ENCODE measurements around the gene C11orf21.

The C11orf21 gene

GRCh38 chr11:2269601-2270321 is 32.0 kb downstream of the C11orf21 start:
- TF ChIP-seq GATA3 (IDR thresholded peaks at IDR 0.05; ENCODE audit: low read depth, low read length), result no peak

GRCh38 chr11:2268729-2269600 is 32.8 kb downstream of the C11orf21 start:
- TF ChIP-seq GATA3 (IDR thresholded peaks at IDR 0.05; ENCODE audit: low read depth, low read length) (no peak), GATA2 (IDR thresholded peaks at IDR 0.05; ENCODE audit: low read depth, low read length) (no peak)

- TF ChIP-seq GATA2 (IDR thresholded peaks at IDR 0.05; ENCODE audit: low read depth, low read length), result no peak
These were observed 33.6 kb downstream of the C11orf21 start for GRCh38 chr11:2267851-2268728.

DNA sequence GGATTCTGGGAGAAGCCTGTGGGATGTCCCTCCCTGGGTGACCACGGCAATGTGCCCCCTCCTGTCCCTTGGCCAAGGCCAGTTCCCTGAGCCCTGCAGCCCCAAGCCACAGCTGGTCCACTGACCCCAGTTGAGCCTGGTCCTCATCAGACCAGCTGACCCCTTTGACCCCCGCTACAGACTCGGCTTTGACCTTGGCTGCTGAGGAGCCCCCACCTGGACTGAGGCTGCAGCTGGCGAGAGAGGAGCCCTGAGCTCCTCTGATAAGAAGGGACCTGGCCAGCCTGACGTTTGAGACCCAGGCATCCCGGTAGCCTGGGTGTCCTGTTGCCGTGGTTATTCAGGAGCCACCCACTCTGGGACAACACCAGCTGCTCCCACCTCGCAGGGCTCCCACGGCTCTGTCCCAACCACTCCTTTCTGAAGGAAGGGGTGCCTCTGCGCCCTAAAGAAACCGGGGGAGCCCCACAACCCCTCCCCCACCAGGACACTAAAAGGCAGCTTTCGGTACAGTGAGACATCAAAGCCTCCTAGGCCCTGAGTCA is 34.3 kb downstream of the C11orf21 start:
- TF ChIP-seq GATA2 (IDR thresholded peaks at IDR 0.05; ENCODE audit: low read depth, low read length) (no peak), GATA3 (IDR thresholded peaks at IDR 0.05; ENCODE audit: low read depth, low read length) (no peak)

DNA sequence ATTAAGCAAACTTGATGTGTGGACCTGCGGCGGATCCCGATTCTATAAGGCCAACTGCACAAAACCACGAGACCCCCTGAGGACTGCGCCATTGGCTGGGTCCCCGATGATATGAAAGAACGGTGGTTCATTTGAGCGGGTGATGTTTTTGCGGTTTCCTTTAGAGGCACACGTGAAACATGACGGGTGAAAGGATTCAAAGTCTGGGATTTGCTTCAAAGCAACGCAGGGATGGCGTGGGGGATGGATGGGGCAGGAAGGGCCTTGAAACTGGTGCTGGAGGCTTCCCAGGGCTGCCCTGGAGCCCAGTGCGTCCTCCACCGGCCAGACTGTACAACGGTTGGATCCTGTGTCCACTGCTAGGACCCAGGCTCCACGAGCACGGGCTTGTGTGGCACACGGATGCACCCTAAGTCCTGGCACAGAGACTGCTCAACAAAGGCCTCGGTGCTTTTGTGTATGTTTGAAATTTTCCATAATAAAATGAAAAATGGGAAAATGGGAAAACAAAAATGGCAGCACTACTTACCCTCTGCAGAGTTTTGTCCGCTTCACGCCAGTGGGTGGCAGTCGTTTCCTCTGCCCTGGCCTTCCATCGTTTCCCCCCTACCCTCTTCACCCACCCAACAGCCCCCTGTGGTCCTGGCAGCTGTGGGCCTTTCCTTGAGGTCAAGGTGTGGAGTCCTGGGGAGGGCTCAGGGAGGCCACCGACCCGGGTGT is 35.0 kb downstream of the C11orf21 start:
- no peak for TF ChIP-seq GATA2 (IDR thresholded peaks at IDR 0.05; ENCODE audit: low read depth, low read length)
- TF ChIP-seq GATA3 (IDR thresholded peaks at IDR 0.05; ENCODE audit: low read depth, low read length), result no peak

GRCh38 chr11:2265854-2266585 is 35.7 kb downstream of the C11orf21 start:
- TF ChIP-seq GATA2 (IDR thresholded peaks at IDR 0.05; ENCODE audit: low read depth, low read length) (no peak), GATA3 (IDR thresholded peaks at IDR 0.05; ENCODE audit: low read depth, low read length) (no peak)

- TF ChIP-seq GATA3 (IDR thresholded peaks at IDR 0.05; ENCODE audit: low read depth, low read length) (no peak), GATA2 (IDR thresholded peaks at IDR 0.05; ENCODE audit: low read depth, low read length) (no peak)
These were observed 36.3 kb downstream of the C11orf21 start for GRCh38 chr11:2265396-2265795.

GRCh38 chr11:2264366-2265053 is 37.2 kb downstream of the C11orf21 start:
- TF ChIP-seq GATA2 (IDR thresholded peaks at IDR 0.05; ENCODE audit: low read depth, low read length), result no peak
- TF ChIP-seq GATA3 (IDR thresholded peaks at IDR 0.05; ENCODE audit: low read depth, low read length), result no peak

- TF ChIP-seq GATA2 (IDR thresholded peaks at IDR 0.05; ENCODE audit: low read depth, low read length) (no peak), GATA3 (IDR thresholded peaks at IDR 0.05; ENCODE audit: low read depth, low read length) (no peak)
These were observed 37.9 kb downstream of the C11orf21 start for GRCh38 chr11:2263724-2264360.

GRCh38 chr11:2263071-2263565 is 38.6 kb downstream of the C11orf21 start:
- no peak for TF ChIP-seq GATA2 (IDR thresholded peaks at IDR 0.05; ENCODE audit: low read depth, low read length)
- TF ChIP-seq GATA3 (IDR thresholded peaks at IDR 0.05; ENCODE audit: low read depth, low read length), result no peak

DNA sequence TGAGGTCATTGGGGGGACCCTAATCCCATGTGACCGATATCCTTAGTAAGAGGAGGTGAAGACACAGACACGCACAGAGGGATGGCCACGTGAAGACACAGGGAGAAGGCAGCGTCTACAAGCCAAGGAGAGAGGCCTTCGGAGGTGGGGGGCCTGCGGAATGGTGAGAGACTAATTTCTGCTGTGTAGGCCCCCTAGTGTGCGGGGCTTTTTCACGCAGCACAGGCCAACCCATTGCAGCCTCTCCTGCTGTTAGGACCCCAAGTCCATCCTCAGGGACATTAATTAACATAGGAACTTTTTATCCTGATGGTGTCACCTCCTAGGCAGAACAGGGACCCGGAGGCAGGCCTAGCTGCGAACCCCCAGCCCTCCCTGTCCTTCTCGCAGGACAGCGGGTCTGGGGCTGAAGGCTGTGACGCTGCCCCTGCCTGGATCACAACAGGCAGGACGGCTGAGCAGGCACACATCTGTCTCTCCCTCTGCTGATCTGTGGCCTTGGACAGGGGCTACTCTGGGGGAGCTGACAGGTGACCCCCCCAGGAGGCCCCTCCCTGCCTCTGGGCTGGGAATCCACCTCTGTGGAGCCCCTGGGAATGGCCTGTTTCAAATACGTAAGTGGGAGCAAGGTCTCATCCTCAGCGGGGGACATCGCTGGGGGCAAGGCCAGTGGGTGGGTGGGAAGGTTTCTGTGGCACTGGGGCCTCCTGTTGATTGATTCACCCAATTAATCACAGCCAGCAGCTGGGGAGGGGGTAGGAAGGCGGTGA is 39.2 kb downstream of the C11orf21 start:
- TF ChIP-seq GATA2 (IDR thresholded peaks at IDR 0.05; ENCODE audit: low read depth, low read length) (no peak), GATA3 (IDR thresholded peaks at IDR 0.05; ENCODE audit: low read depth, low read length) (no peak)

Data from SH-SY5Y (cell line).